Measurements from ENCODE around the gene TRMT11.

TRMT11 gene

GRCh38 chr6:125986301-125987025 lies at the start of gene TRMT11:
Gene TRMT11, plus strand, starts transcription at chr6:125986540. Its CDS starts 11 bp downstream, at chr6:125986551.
- no peak for TF ChIP-seq CTCF (conservative IDR thresholded peaks at IDR 0.05; ENCODE audit: low read depth)
- H3K27ac ChIP-seq = peak within 1 kb of the TSS; percentile 81
- CTCF ChIA-PET = interaction anchor here (0.5 to 1.5 kb wide), 7 partner anchors 9 to 761 kb away, joined by 3 to 11 read pairs (median 3); no protein-coding TSS in a partner anchor
- POLR2A ChIA-PET (ENCODE audit: low non-redundant PET) = interaction anchor here (0.5 to 1.5 kb wide), 3 partner anchors 9 to 101 kb away, joined by 4 to 7 read pairs (median 5); no protein-coding TSS in a partner anchor
- DNase-seq (ENCODE audit: low spot score) = peak; percentile 84

GRCh38 chr6:125939026-125939425 lies 47.3 kb upstream of the TRMT11 start:
- no peak for TF ChIP-seq CTCF (conservative IDR thresholded peaks at IDR 0.05; ENCODE audit: low read depth)
- DNase-seq (ENCODE audit: low spot score) = no peak
- ChIA-PET CTCF (interaction anchor here (0.6 kb wide), 1 partner anchor 7 kb away, joined by 3 read pairs; no protein-coding TSS in a partner anchor), POLR2A (ENCODE audit: low non-redundant PET) (no interaction called here)
- no peak overlapping the region for H3K27ac ChIP-seq

GRCh38 chr6:125939791-125940190 lies 46.5 kb upstream of the TRMT11 start:
- CTCF ChIA-PET = interaction anchor here (1.5 kb wide), 1 partner anchor 14 kb away, joined by 4 read pairs; no protein-coding TSS in a partner anchor
- no peak overlapping the region for H3K27ac ChIP-seq
- no peak for DNase-seq (ENCODE audit: low spot score)
- no peak for TF ChIP-seq CTCF (conservative IDR thresholded peaks at IDR 0.05; ENCODE audit: low read depth)
- POLR2A ChIA-PET (ENCODE audit: low non-redundant PET) = no interaction called here

GRCh38 chr6:125940247-125941041 lies 45.9 kb upstream of the TRMT11 start:
- peak overlapping the region; percentile 43 for H3K27ac ChIP-seq
- no peak for TF ChIP-seq CTCF (conservative IDR thresholded peaks at IDR 0.05; ENCODE audit: low read depth)
- DNase-seq (ENCODE audit: low spot score) = peak; percentile 59
- POLR2A ChIA-PET (ENCODE audit: low non-redundant PET) = no interaction called here
- CTCF ChIA-PET = interaction anchor here (1.1 to 1.5 kb wide), 3 partner anchors 13 to 151 kb away, joined by 3 to 4 read pairs (median 3); no protein-coding TSS in a partner anchor

GRCh38 chr6:125942672-125943527 lies 43.4 kb upstream of the TRMT11 start:
- no peak for TF ChIP-seq CTCF (conservative IDR thresholded peaks at IDR 0.05; ENCODE audit: low read depth)
- DNase-seq (ENCODE audit: low spot score) = peak; percentile 54
- H3K27ac ChIP-seq = peak overlapping the region; percentile 83
- CTCF ChIA-PET = interaction anchor here (0.5 to 0.7 kb wide), 2 partner anchors 13 to 834 kb away, joined by 3 to 4 read pairs; partner anchors contain the start of gene HINT3
- POLR2A ChIA-PET (ENCODE audit: low non-redundant PET) = interaction anchor here (0.5 to 0.7 kb wide), 2 partner anchors 13 to 19 kb away, joined by 3 read pairs; no protein-coding TSS in a partner anchor

All from RWPE1 (cell line).